Erythroblast (primary cell): ENCODE measurements around the gene MZT1.

Source experiments
- GATA1 ChIP-seq: IDR thresholded peaks from 2 replicates; pipeline ENCODE4 v1.6.1; 2011; ENCODE audit warnings: low read depth, mild to moderate bottlenecking, control low read depth, low read length, moderate library complexity
- POLR2A ChIP-seq: IDR thresholded peaks from 2 replicates; pipeline ENCODE4 v1.6.1; 2011; ENCODE audit warnings: mild to moderate bottlenecking, low read length

DNA sequence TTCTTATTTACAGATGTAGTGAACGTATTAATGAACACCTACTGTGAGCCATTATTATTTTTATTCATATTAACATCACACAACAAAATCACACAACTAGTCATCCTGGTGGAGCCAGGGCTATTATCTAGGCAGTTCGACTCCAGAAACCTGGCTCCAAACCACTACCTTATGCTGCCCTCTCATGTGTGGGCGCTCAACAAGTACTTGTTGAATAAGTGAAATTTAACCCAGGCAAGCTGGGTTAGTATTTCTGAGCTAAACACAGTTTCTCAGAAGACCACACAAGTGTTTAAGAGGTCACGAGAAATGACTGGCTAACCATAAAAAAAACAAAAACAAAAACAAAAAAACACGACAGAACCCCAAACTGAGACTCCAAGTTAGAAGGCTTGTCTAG is 33.6 kb downstream of the MZT1 start:
- TF ChIP-seq POLR2A (no peak), GATA1 (no peak)
